H1 (cell line): ENCODE data around the gene RELN. TPM values are rescaled to one million over a fixed set of nuclear protein-coding genes. Genes with fewer than 3 reads are reported as not detected.

ENCODE experiments used
- CTCF ChIA-PET: fragments of 300-600 bp; sonication (Branson Sonifier 250); formaldehyde crosslinking; loops from one replicate; lab custom pipeline; 2021; ENCODE audit not compliant: partially characterized antibody; lab: Charles Lee
- POLR2A ChIA-PET: fragments of 300-600 bp; sonication (Branson Sonifier 250); formaldehyde crosslinking; loops from one replicate; lab custom pipeline; 2021; ENCODE audit warnings: inconsistent platforms; ENCODE audit not compliant: partially characterized antibody; lab: Charles Lee
- DNase-seq, 2 experiments: peaks; one replicate each; pipeline versions ENCODE4 v3.0.0 to v3.0.0-alpha.2; 2010 to 2022; ENCODE audit warnings: low spot score in 2 of 2, low read depth in 1 of 2, mixed read lengths in 1 of 2
- FAIRE-seq: peaks from 2 replicates; lab custom pipeline; 2011; peaks lifted over from hg19 to GRCh38; lab: Jason Lieb, UNC
- H2AFZ ChIP-seq: 2 replicates; pipeline ENCODE4 v1.8.1; 2012; ENCODE audit warnings: low read length, inconsistent platforms
- H2AK5ac ChIP-seq: 2 replicates; pipeline ENCODE4 v1.6.1; 2013; ENCODE audit warnings: low read depth, low read length
- H2BK120ac ChIP-seq: replicated peaks from 2 replicates; pipeline ENCODE3; 2013; ENCODE audit warnings: low read depth, low read length, inconsistent platforms
- H2BK12ac ChIP-seq: 2 replicates; pipeline ENCODE4 v1.6.1; 2013; ENCODE audit warnings: low read depth, low read length
- H2BK15ac ChIP-seq: 2 replicates; pipeline ENCODE4 v1.6.1; 2013; ENCODE audit warnings: low read length
- H2BK20ac ChIP-seq: 2 replicates; pipeline ENCODE4 v1.6.1; 2013; ENCODE audit warnings: low read length
- H2BK5ac ChIP-seq: 2 replicates; pipeline ENCODE4 v1.6.1; 2013; ENCODE audit warnings: low read depth, low read length
- H3K14ac ChIP-seq: 2 replicates; pipeline ENCODE4 v1.6.1; 2013; ENCODE audit warnings: inconsistent platforms; ENCODE audit not compliant: insufficient read length
- H3K18ac ChIP-seq: 2 replicates; pipeline ENCODE4 v1.6.1; 2013; ENCODE audit warnings: low read length; ENCODE audit errors: extremely low read depth
- H3K23ac ChIP-seq: 2 replicates; pipeline ENCODE4 v1.6.1; 2013; ENCODE audit warnings: inconsistent platforms; ENCODE audit not compliant: insufficient read length
- H3K23me2 ChIP-seq: 2 replicates; pipeline ENCODE4 v1.6.1; 2013; ENCODE audit warnings: low read depth, low read length
- H3K27ac ChIP-seq: 2 replicates; pipeline ENCODE4 v1.6.1; 2011; ENCODE audit warnings: low read depth, low read length, inconsistent platforms
- H3K27me3 ChIP-seq, 4 experiments: replicated peaks in 1 of 4; 1 replicate in 1 of 4; 2 replicates in 3 of 4; pipeline versions ENCODE4 v1.6.1 to v1.8.1; 2011 to 2013; ENCODE audit warnings: low read length in 3 of 4, mild to moderate bottlenecking in 3 of 4, inconsistent platforms in 2 of 4, mixed read lengths in 2 of 4, moderate library complexity in 1 of 4; ENCODE audit not compliant: control insufficient read depth in 3 of 4, insufficient read depth in 3 of 4; ENCODE audit errors: extremely low read depth in 1 of 4
- H3K36me3 ChIP-seq, 4 experiments: 2 replicates each; pipeline versions ENCODE4 v1.6.1 to v1.8.1; 2011 to 2013; ENCODE audit warnings: mild to moderate bottlenecking in 4 of 4, low read length in 3 of 4, moderate library complexity in 2 of 4, control low read depth in 1 of 4, inconsistent platforms in 1 of 4; ENCODE audit not compliant: insufficient read depth in 4 of 4, control insufficient read depth in 2 of 4
- H3K4ac ChIP-seq: replicated peaks from 2 replicates; pipeline ENCODE3; 2013; ENCODE audit warnings: low read length, low read depth, mixed read lengths, inconsistent platforms; ENCODE audit not compliant: insufficient read length
- H3K4me1 ChIP-seq, 4 experiments: replicated peaks in 1 of 4; 1 replicate in 1 of 4; 2 replicates in 3 of 4; pipeline versions ENCODE4 v1.6.1 to v1.8.1; 2011 to 2013; ENCODE audit warnings: low read length in 3 of 4, inconsistent platforms in 2 of 4, mixed read lengths in 1 of 4; ENCODE audit not compliant: insufficient read depth in 4 of 4, control insufficient read depth in 3 of 4
- H3K4me2 ChIP-seq, 2 experiments: 2 replicates each; pipeline versions ENCODE4 v1.6.1 to v1.8.1; 2011 to 2013; ENCODE audit warnings: low read depth in 2 of 2, low read length in 2 of 2, control low read depth in 1 of 2, inconsistent platforms in 1 of 2, mild to moderate bottlenecking in 1 of 2; ENCODE audit not compliant: insufficient read depth in 1 of 2
- H3K4me3 ChIP-seq, 4 experiments: fragments of 200-600, 300-600 bp in 1 of 4; sonication (generic), shearing (Covaris generic), sonication (Bioruptor Twin) in 1 of 4; 2 replicates each; pipeline versions ENCODE4 v1.5.1 to v1.8.1; 2011 to 2016; ENCODE audit warnings: low read length in 4 of 4, low read depth in 3 of 4, control low read depth in 2 of 4, inconsistent platforms in 2 of 4, mild to moderate bottlenecking in 2 of 4, mixed read lengths in 1 of 4, moderate library complexity in 1 of 4; ENCODE audit not compliant: insufficient read depth in 2 of 4; ENCODE audit errors: extremely low read depth in 1 of 4
- H3K56ac ChIP-seq: replicated peaks from 2 replicates; pipeline ENCODE3; 2013; ENCODE audit warnings: low read depth, mild to moderate bottlenecking, mixed read lengths, low read length, inconsistent platforms; ENCODE audit not compliant: insufficient read length
- H3K79me1 ChIP-seq: 2 replicates; pipeline ENCODE4 v1.6.1; 2013; ENCODE audit warnings: low read depth, low read length, control low read depth
- H3K79me2 ChIP-seq, 2 experiments: 2 replicates each; pipeline versions ENCODE4 v1.6.1 to v1.8.1; 2012 to 2013; ENCODE audit warnings: low read length in 2 of 2, mild to moderate bottlenecking in 2 of 2, inconsistent platforms in 1 of 2; ENCODE audit not compliant: insufficient read depth in 2 of 2, control insufficient read depth in 1 of 2
- H3K9ac ChIP-seq, 4 experiments: replicated peaks in 1 of 4; 1 replicate in 1 of 4; 2 replicates in 3 of 4; pipeline versions ENCODE4 v1.6.1 to v1.8.1; 2011 to 2013; ENCODE audit warnings: low read depth in 3 of 4, low read length in 3 of 4, control low read depth in 2 of 4, mild to moderate bottlenecking in 2 of 4, moderate library complexity in 2 of 4, inconsistent platforms in 1 of 4; ENCODE audit errors: extremely low read depth in 1 of 4
- H3K9me3 ChIP-seq, 2 experiments: 2 replicates each; pipeline versions ENCODE4 v1.6.1 to v1.8.1; 2012 to 2013; ENCODE audit warnings: mild to moderate bottlenecking in 2 of 2, moderate library complexity in 2 of 2, control low read depth in 1 of 2, inconsistent platforms in 1 of 2, low read depth in 1 of 2, low read length in 1 of 2, mixed read lengths in 1 of 2; ENCODE audit not compliant: insufficient read depth in 2 of 2
- H4K20me1 ChIP-seq, 2 experiments: replicated peaks in 1 of 2; 2 replicates each; pipeline versions ENCODE3 to v1.8.1; 2011 to 2013; ENCODE audit warnings: inconsistent platforms in 2 of 2, low read length in 2 of 2, mild to moderate bottlenecking in 1 of 2; ENCODE audit not compliant: insufficient read depth in 2 of 2, control insufficient read depth in 1 of 2
- H4K5ac ChIP-seq: 2 replicates; pipeline ENCODE4 v1.6.1; 2013; ENCODE audit warnings: low read length, low read depth, mixed read lengths, inconsistent platforms; ENCODE audit not compliant: insufficient read length
- H4K8ac ChIP-seq: 2 replicates; pipeline ENCODE4 v1.8.0; 2013; ENCODE audit warnings: mild to moderate bottlenecking, moderate library complexity, low read length, inconsistent platforms; ENCODE audit not compliant: insufficient read depth; ENCODE audit errors: extremely low read depth
- H4K91ac ChIP-seq: replicated peaks from 2 replicates; pipeline ENCODE3; 2013; ENCODE audit warnings: low read length, mixed read lengths, inconsistent platforms; ENCODE audit not compliant: insufficient read length
- CREB1 ChIP-seq: IDR thresholded peaks from 2 replicates; pipeline ENCODE4 v1.6.1; 2012; ENCODE audit warnings: inconsistent platforms
- KDM4A ChIP-seq: IDR thresholded peaks from one replicate; pipeline ENCODE4 v1.7.1; 2012; ENCODE audit warnings: low read depth, mild to moderate bottlenecking, moderate library complexity, low read length, inconsistent platforms; ENCODE audit not compliant: severe bottlenecking
- RAD21 ChIP-seq, 2 experiments: IDR thresholded peaks in 1 of 2; conservative IDR thresholded peaks in 1 of 2; 2 replicates each; pipeline ENCODE4 v1.6.1; 2011; ENCODE audit warnings: low read depth in 2 of 2, low read length in 2 of 2, improper control_type of control experiment in 1 of 2, inconsistent platforms in 1 of 2, mild to moderate bottlenecking in 1 of 2, moderate library complexity in 1 of 2
- RBBP5 ChIP-seq: IDR thresholded peaks from 2 replicates; pipeline ENCODE4 v1.7.1; 2012; ENCODE audit warnings: low read depth, mild to moderate bottlenecking, inconsistent platforms, low read length, moderate library complexity, borderline replicate concordance
- WGBS, 2 experiments: shearing (Covaris generic) in 1 of 2; methylation state at CpG; one replicate each; pipeline versions ENCODE4 v1.1.6 to v1.1.7; 2013 to 2015; ENCODE audit warnings: low lambda C conversion rate in 2 of 2, mixed read lengths in 2 of 2, inconsistent platforms in 1 of 2, low coverage in 1 of 2, missing lambda C conversion rate in 1 of 2; ENCODE audit not compliant: insufficient replicate concordance in 2 of 2, insufficient coverage in 1 of 2, insufficient read length in 1 of 2; ENCODE audit errors: extremely low coverage in 1 of 2, missing lambda C conversion rate in 1 of 2; 5-methylcytosine and 5-hydroxymethylcytosine counted together
- polyA plus RNA-seq, 7 experiments: library from polyadenylated mRNA; depleted of rRNA in 3 of 7; stranded (reverse) in 5 of 7; unstranded in 2 of 7; fragments of >200 nt in 5 of 7; fragments of 200-250 nt in 2 of 7; gene quantifications; 1 replicate in 5 of 7; 2 replicates in 1 of 7; 4 replicates in 1 of 7; pipeline versions ENCODE4 v1.2.1 to v1.2.3, GENCODE V29; 2011 to 2013; ENCODE audit warnings: missing spikeins in 2 of 7, mixed read lengths in 2 of 7
- total RNA-seq: library from RNA; stranded (reverse); fragmentation: NEBNext Ultra II Directional; extraction: Animal tissue kit (Norgen Biotek cat#: 25700); gene quantifications from 2 replicates; pipeline ENCODE4 v1.2.1, GENCODE V29; 2021

Gene RELN
- total and polyA plus RNA-seq, 2 of the 8 experiments (the other 6 are each of a cell fraction or from before 2014, with no cell fraction given): 0.03 to 0.07 TPM

GRCh38 chr7:103962070-103962469, 27.4 kb downstream of the RELN start:
- no peak overlapping the region for H4K91ac ChIP-seq
- H2BK15ac ChIP-seq: no peak overlapping the region
- H3K36me3 ChIP-seq: no peaks in the 10 kb centered on the region
- no peaks in the 10 kb centered on the region for H3K79me1 ChIP-seq
- POLR2A ChIA-PET: no interaction called here
- no peak overlapping the region for H3K23ac ChIP-seq
- FAIRE-seq: no peak
- no peak overlapping the region for H4K8ac ChIP-seq
- H4K5ac ChIP-seq: no peak overlapping the region
- no peak for TF ChIP-seq CREB1
- no peak for TF ChIP-seq KDM4A
- TF ChIP-seq RAD21 (IDR thresholded peaks at IDR 0.05 in 1 of 2, conservative IDR thresholded peaks at IDR 0.05 in 1 of 2; ENCODE audit: low read depth in 2 of 2, low read length in 2 of 2): peak in 1 of 2 experiments; percentile 4; a peak in 2 of 4 replicates
- no peak for TF ChIP-seq RBBP5
- no peak overlapping the region for H2BK120ac ChIP-seq
- H3K18ac ChIP-seq: no peak overlapping the region
- DNase-seq: no peak
- no peaks in the 10 kb centered on the region for H4K20me1 ChIP-seq
- no peaks in the 10 kb centered on the region for H3K23me2 ChIP-seq
- WGBS, 2 experiments: 87% methylated on average over 5 of the region's 6 CpGs; no CpG with 5 or more reads in 1 of the 2 experiments
- no peak overlapping the region for H2BK12ac ChIP-seq
- no peaks in the 10 kb centered on the region for H3K9me3 ChIP-seq
- H3K9ac ChIP-seq: no peak overlapping the region
- H3K4me1 ChIP-seq: peaks cover 0 to 2% (median 0%) of the 10 kb centered on the region in 4 experiments; a peak in 3 of 7 replicates
- no peak overlapping the region for H3K4me3 ChIP-seq
- no peak overlapping the region for H3K56ac ChIP-seq
- no peak overlapping the region for H3K4ac ChIP-seq
- H2BK5ac ChIP-seq: no peak overlapping the region
- peak overlapping the region; percentile 34; the same call in 1 of the 2 replicates for H2AFZ ChIP-seq
- CTCF ChIA-PET: interaction anchor here (0.9 kb wide), 1 partner anchor 306 kb away, joined by 3 read pairs; no protein-coding TSS in a partner anchor
- no peak overlapping the region for H2BK20ac ChIP-seq
- no peaks in the 10 kb centered on the region for H3K27me3 ChIP-seq
- H3K79me2 ChIP-seq: no peaks in the 10 kb centered on the region
- no peak overlapping the region for H3K27ac ChIP-seq
- no peak overlapping the region for H3K4me2 ChIP-seq
- no peak overlapping the region for H2AK5ac ChIP-seq
- no peak overlapping the region for H3K14ac ChIP-seq
